T-helper 2 cell treated with Interferon-gamma antibody and Interleukin-4, amounts not matched to agents 100 ng/mL and 5 ng/mL, for 36 hours (primary cell): ENCODE data around the gene L3MBTL3. TPM values are rescaled to one million over a fixed set of nuclear protein-coding genes. Genes with fewer than 3 reads are reported as not detected.

Experiments used
- intact Hi-C: fragments of 100-400 bp; cut with micrococcal nuclease; formaldehyde crosslinking; loops from one replicate; pipeline ENCODE4 v1.15.1; 2023
- total RNA-seq: library from RNA; stranded (reverse); gene quantifications from 2 replicates; pipeline ENCODE4 v1.2.3, GENCODE V29; 2022

L3MBTL3 gene
- total RNA-seq: 9.9 and 11.3 TPM in 2 replicates

GRCh38 chr6:130018292-130018743 is at the start of gene L3MBTL3:
Gene L3MBTL3, plus strand, starts transcription at chr6:130018581. Its CDS starts 24,119 bp downstream, at chr6:130042700.
- intact Hi-C loops: loop anchor here (1.0 to 2.0 kb wide), 2 partner anchors 270 to 346 kb away; no protein-coding TSS in a partner anchor

GRCh38 chr6:129969064-129969463 is 49.3 kb upstream of the L3MBTL3 start:
- intact Hi-C loops: no loop called here

GRCh38 chr6:129976110-129976509 is 42.3 kb upstream of the L3MBTL3 start:
- intact Hi-C loops: no loop called here

- intact Hi-C loops: no loop called here
Measured at GRCh38 chr6:129978148-129978916, 40.0 kb upstream of the L3MBTL3 start.

- intact Hi-C loops: no loop called here
Measured at GRCh38 chr6:129980821-129981220, 37.6 kb upstream of the L3MBTL3 start.

GRCh38 chr6:129981598-129981997 is 36.8 kb upstream of the L3MBTL3 start:
- intact Hi-C loops: no loop called here

GRCh38 chr6:129989396-129989795 is 29.0 kb upstream of the L3MBTL3 start:
- intact Hi-C loops: no loop called here

- intact Hi-C loops: no loop called here
Measured at GRCh38 chr6:129992881-129993280, 25.5 kb upstream of the L3MBTL3 start.

GRCh38 chr6:129994410-129994809 is 24.0 kb upstream of the L3MBTL3 start:
- intact Hi-C loops: no loop called here

- intact Hi-C loops: no loop called here
Measured at GRCh38 chr6:129996387-129996786, 22.0 kb upstream of the L3MBTL3 start.

- intact Hi-C loops: no loop called here
Measured at GRCh38 chr6:130000526-130001421, 17.6 kb upstream of the L3MBTL3 start.

- intact Hi-C loops: no loop called here
Measured at GRCh38 chr6:130008236-130008873, 10.0 kb upstream of the L3MBTL3 start.

GRCh38 chr6:130009146-130009545 is 9.2 kb upstream of the L3MBTL3 start:
- intact Hi-C loops: no loop called here

- intact Hi-C loops: no loop called here
Measured at GRCh38 chr6:130010387-130010786, 8.0 kb upstream of the L3MBTL3 start.

- intact Hi-C loops: no loop called here
Measured at GRCh38 chr6:130012728-130013127, 5.7 kb upstream of the L3MBTL3 start.

GRCh38 chr6:130018744-130019325 is 454 bp downstream of the L3MBTL3 start:
- intact Hi-C loops: loop anchor here (1.0 to 2.0 kb wide), 2 partner anchors 271 to 346 kb away; no protein-coding TSS in a partner anchor

GRCh38 chr6:130019326-130020072 is 1.1 kb downstream of the L3MBTL3 start:
- intact Hi-C loops: loop anchor here (1.0 to 10.0 kb wide), 9 partner anchors 9 to 529 kb away; partner anchors contain the start of gene SAMD3

GRCh38 chr6:130020073-130020906 is 1.9 kb downstream of the L3MBTL3 start:
- intact Hi-C loops: loop anchor here (1.0 to 10.0 kb wide), 8 partner anchors 8 to 529 kb away; partner anchors contain the start of gene SAMD3
